Measurements from ENCODE around the gene MTFMT.
"Not testable (repeated sequence)": the region's sequence is repeated elsewhere in the genome, so short reads cannot be mapped to it uniquely, and the experiment has no call there.

Gene MTFMT

GRCh38 chr15:65021488-65021887 is 8.0 kb downstream of the MTFMT start:
- in situ Hi-C loops (cut with HindIII; ENCODE audit: low pct_unique_long_range_greater_than_20kb, low sequenced_read_pairs) = no loop called here

GRCh38 chr15:65020419-65020818 is 9.0 kb downstream of the MTFMT start:
- in situ Hi-C loops (cut with HindIII; ENCODE audit: low pct_unique_long_range_greater_than_20kb, low sequenced_read_pairs) = no loop called here
- no peak for TF ChIP-seq JUND (IDR thresholded peaks at IDR 0.05; ENCODE audit: low read depth)
- DNase-seq (ENCODE audit: low read depth in 1 of 2, low spot score in 1 of 2) = no peak

More at GRCh38 chr15:65021488-65021887, 8.0 kb downstream of the MTFMT start:
- TF ChIP-seq JUND (IDR thresholded peaks at IDR 0.05; ENCODE audit: low read depth) = no peak
- DNase-seq (ENCODE audit: low read depth in 1 of 2, low spot score in 1 of 2) = no peak

- DNase-seq (ENCODE audit: low read depth in 1 of 2, low spot score in 1 of 2) = not testable (repeated sequence)
These were observed 18.2 kb downstream of the MTFMT start for GRCh38 chr15:65011198-65011597.

GRCh38 chr15:65008983-65009382 is 20.5 kb downstream of the MTFMT start:
- in situ Hi-C loops (cut with HindIII; ENCODE audit: low pct_unique_long_range_greater_than_20kb, low sequenced_read_pairs) = no loop called here
- TF ChIP-seq JUND (IDR thresholded peaks at IDR 0.05; ENCODE audit: low read depth) = no peak
- DNase-seq (ENCODE audit: low read depth in 1 of 2, low spot score in 1 of 2) = peak in 1 of 2 experiments; percentile 43

More at GRCh38 chr15:65011198-65011597, 18.2 kb downstream of the MTFMT start:
- in situ Hi-C loops (cut with HindIII; ENCODE audit: low pct_unique_long_range_greater_than_20kb, low sequenced_read_pairs) = not testable (repeated sequence)

- in situ Hi-C loops (cut with HindIII; ENCODE audit: low pct_unique_long_range_greater_than_20kb, low sequenced_read_pairs) = no loop called here
- no peak for DNase-seq (ENCODE audit: low read depth in 1 of 2, low spot score in 1 of 2)
- no peak for TF ChIP-seq JUND (IDR thresholded peaks at IDR 0.05; ENCODE audit: low read depth)
These were observed 22.6 kb downstream of the MTFMT start for GRCh38 chr15:65006876-65007275.

- TF ChIP-seq JUND (IDR thresholded peaks at IDR 0.05; ENCODE audit: low read depth) = no peak
- in situ Hi-C loops (cut with HindIII; ENCODE audit: low pct_unique_long_range_greater_than_20kb, low sequenced_read_pairs) = no loop called here
- DNase-seq (ENCODE audit: low read depth in 1 of 2, low spot score in 1 of 2) = no peak
These were observed 24.4 kb downstream of the MTFMT start for GRCh38 chr15:65004993-65005392.

GRCh38 chr15:64997745-64998375 is 31.6 kb downstream of the MTFMT start:
- TF ChIP-seq JUND (IDR thresholded peaks at IDR 0.05; ENCODE audit: low read depth) = no peak

GRCh38 chr15:64997066-64997465 is 32.4 kb downstream of the MTFMT start:
- no peak for TF ChIP-seq JUND (IDR thresholded peaks at IDR 0.05; ENCODE audit: low read depth)
- no peak for DNase-seq (ENCODE audit: low read depth in 1 of 2, low spot score in 1 of 2)
- in situ Hi-C loops (cut with HindIII; ENCODE audit: low pct_unique_long_range_greater_than_20kb, low sequenced_read_pairs) = no loop called here

More at GRCh38 chr15:64997745-64998375, 31.6 kb downstream of the MTFMT start:
- in situ Hi-C loops (cut with HindIII; ENCODE audit: low pct_unique_long_range_greater_than_20kb, low sequenced_read_pairs) = no loop called here
- no peak for DNase-seq (ENCODE audit: low read depth in 1 of 2, low spot score in 1 of 2)

- in situ Hi-C loops (cut with HindIII; ENCODE audit: low pct_unique_long_range_greater_than_20kb, low sequenced_read_pairs) = no loop called here
- DNase-seq (ENCODE audit: low read depth in 1 of 2, low spot score in 1 of 2) = no peak
- TF ChIP-seq JUND (IDR thresholded peaks at IDR 0.05; ENCODE audit: low read depth) = no peak
These were observed 36.1 kb downstream of the MTFMT start for GRCh38 chr15:64993290-64993689.

- in situ Hi-C loops (cut with HindIII; ENCODE audit: low pct_unique_long_range_greater_than_20kb, low sequenced_read_pairs) = no loop called here
- TF ChIP-seq JUND (IDR thresholded peaks at IDR 0.05; ENCODE audit: low read depth) = no peak
- DNase-seq (ENCODE audit: low read depth in 1 of 2, low spot score in 1 of 2) = no peak
These were observed 37.8 kb downstream of the MTFMT start for GRCh38 chr15:64991536-64992135.

- in situ Hi-C loops (cut with HindIII; ENCODE audit: low pct_unique_long_range_greater_than_20kb, low sequenced_read_pairs) = no loop called here
- DNase-seq (ENCODE audit: low read depth in 1 of 2, low spot score in 1 of 2) = no peak
- no peak for TF ChIP-seq JUND (IDR thresholded peaks at IDR 0.05; ENCODE audit: low read depth)
These were observed 39.3 kb downstream of the MTFMT start for GRCh38 chr15:64990168-64990470.

GRCh38 chr15:64989416-64990167 is 39.8 kb downstream of the MTFMT start, which contains the start of gene SPG21:
Gene SPG21 (minus strand): TSS chr15:64989914. CDS start chr15:64983569, 6,345 bp downstream.
- peak; percentile 76 to 97 for DNase-seq (ENCODE audit: low read depth in 1 of 2, low spot score in 1 of 2)
- in situ Hi-C loops (cut with HindIII; ENCODE audit: low pct_unique_long_range_greater_than_20kb, low sequenced_read_pairs) = no loop called here
- no peak for TF ChIP-seq JUND (IDR thresholded peaks at IDR 0.05; ENCODE audit: low read depth)

- in situ Hi-C loops (cut with HindIII; ENCODE audit: low pct_unique_long_range_greater_than_20kb, low sequenced_read_pairs) = no loop called here
- TF ChIP-seq JUND (IDR thresholded peaks at IDR 0.05; ENCODE audit: low read depth) = no peak
- no peak for DNase-seq (ENCODE audit: low read depth in 1 of 2, low spot score in 1 of 2)
These were observed 42.3 kb downstream of the MTFMT start for GRCh38 chr15:64987136-64987535.
